Esophagus squamous epithelium (tissue), 4 donors: ENCODE results near the gene SEC14L1.

Experiments used
- CTCF ChIP-seq, 6 experiments: fragments of 450-650 bp in 4 of 6; fragments of 200-600 bp in 2 of 6; sonication (generic) in 2 of 6; IDR thresholded peaks; one replicate each; pipeline ENCODE4 v1.5.1; 2016 to 2019; ENCODE audit warnings: antibody characterized with exemption in 6 of 6, mild to moderate bottlenecking in 4 of 6, moderate library complexity in 4 of 6
- POLR2A ChIP-seq, 4 donors: fragments of 450-650 bp; IDR thresholded peaks; one replicate each; pipeline ENCODE4 v1.6.1; 2017; ENCODE audit warnings: antibody characterized with exemption in 4 of 4, mild to moderate bottlenecking in 4 of 4, moderate library complexity in 3 of 4

- peak; percentile 96 to 98 (median 98) for TF ChIP-seq CTCF (IDR thresholded peaks at IDR 0.05)
- TF ChIP-seq POLR2A (IDR thresholded peaks at IDR 0.05): no peak
These were observed 106.3 kb downstream of the SEC14L1 start for GRCh38 chr17:77247048-77247541.
